Stimulated activated CD8-positive, alpha-beta memory T cell treated with anti-CD3 and anti-CD28 coated beads, Interleukin-4, amount 100 ng/mL, for 4 hours (primary cell): Measurements from ENCODE around the gene TTC17.
"Not testable (repeated sequence)": the region's sequence is repeated elsewhere in the genome, so short reads cannot be mapped to it uniquely, and the experiment has no call there.

Experiments used
- DNase-seq, 2 donors: peaks; one replicate each; pipeline ENCODE4 v3.0.0-alpha.2; 2020; ENCODE audit warnings: low read depth in 2 of 2, low spot score in 1 of 2

The TTC17 gene

GRCh38 chr11:43447151-43447550, 88.4 kb downstream of the TTC17 start:
- no peak for DNase-seq

- DNase-seq = no peak
Observed at GRCh38 chr11:43458486-43458885, 99.8 kb downstream of the TTC17 start.

- no peak for DNase-seq
Observed at GRCh38 chr11:43459246-43459645, 100.5 kb downstream of the TTC17 start.

GRCh38 chr11:43462359-43462758, 103.6 kb downstream of the TTC17 start:
- no peak for DNase-seq

- no peak for DNase-seq
Observed at GRCh38 chr11:43467958-43468357, 109.2 kb downstream of the TTC17 start.

- not testable (repeated sequence) for DNase-seq
Observed at GRCh38 chr11:43477491-43477890, 118.8 kb downstream of the TTC17 start.

GRCh38 chr11:43486141-43486540, 127.4 kb downstream of the TTC17 start:
- DNase-seq = no peak

GRCh38 chr11:43489869-43490465, 131.2 kb downstream of the TTC17 start:
- no peak for DNase-seq

GRCh38 chr11:43492701-43493100, 134.0 kb downstream of the TTC17 start:
- no peak for DNase-seq

- no peak for DNase-seq
Observed at GRCh38 chr11:43493431-43493830, 134.7 kb downstream of the TTC17 start.

- no peak for DNase-seq
Observed at GRCh38 chr11:43497144-43497543, 138.4 kb downstream of the TTC17 start.

GRCh38 chr11:43498561-43498960, 139.8 kb downstream of the TTC17 start:
- DNase-seq = no peak

- no peak for DNase-seq
Observed at GRCh38 chr11:43503417-43503816, 144.7 kb downstream of the TTC17 start.

GRCh38 chr11:43504316-43504950, 145.7 kb downstream of the TTC17 start:
- DNase-seq = no peak

GRCh38 chr11:43505171-43505570, 146.5 kb downstream of the TTC17 start:
- no peak for DNase-seq

- DNase-seq = no peak
Observed at GRCh38 chr11:43507171-43507570, 148.5 kb downstream of the TTC17 start.

GRCh38 chr11:43508511-43508918, 149.8 kb downstream of the TTC17 start:
- DNase-seq = no peak

- DNase-seq = no peak
Observed at GRCh38 chr11:43511959-43512358, 153.2 kb downstream of the TTC17 start.

GRCh38 chr11:43515090-43515489, 156.4 kb downstream of the TTC17 start:
- DNase-seq = no peak

- no peak for DNase-seq
Observed at GRCh38 chr11:43516316-43516850, 157.7 kb downstream of the TTC17 start.

- DNase-seq = no peak
Observed at GRCh38 chr11:43517518-43517917, 158.8 kb downstream of the TTC17 start.

GRCh38 chr11:43518408-43519160, 159.9 kb downstream of the TTC17 start:
- DNase-seq = no peak
